MM.1S (cell line): ENCODE data around the gene AKTIP.
A peak's percentile ranks its signal among the peaks of the same experiment; 100 is the strongest.
"Not testable (repeated sequence)": the region's sequence is repeated elsewhere in the genome, so short reads cannot be mapped to it uniquely, and the experiment has no call there.

Source experiments
- DNase-seq: peaks from one replicate; pipeline ENCODE4 v3.0.0-alpha.2; 2015
- H2AFZ ChIP-seq: fragments of 300-600 bp; sonication (generic); 2 replicates; pipeline ENCODE4 v1.6.0; 2016; ENCODE audit warnings: antibody characterized with exemption, low read length
- H3F3A ChIP-seq: fragments of 300-600 bp; sonication (generic); 2 replicates; pipeline ENCODE4 v1.6.1; 2016; ENCODE audit warnings: mild to moderate bottlenecking, antibody characterized with exemption, low read length, moderate library complexity, mixed read lengths; ENCODE audit not compliant: insufficient read depth
- H3K27ac ChIP-seq: fragments of 300-600 bp; sonication (generic); 2 replicates; pipeline ENCODE4 v1.5.1; 2016; ENCODE audit warnings: mild to moderate bottlenecking, low read length
- H3K27me3 ChIP-seq: fragments of 300-600 bp; sonication (generic); replicated peaks from 2 replicates; pipeline ENCODE4 v1.6.0; 2016; ENCODE audit warnings: low read length; ENCODE audit not compliant: insufficient read depth
- H3K36me3 ChIP-seq: fragments of 300-600 bp; sonication (generic); replicated peaks from 2 replicates; pipeline ENCODE4 v1.6.1; 2016; ENCODE audit warnings: mild to moderate bottlenecking, low read length, mixed read lengths; ENCODE audit not compliant: insufficient read depth
- H3K4me1 ChIP-seq: fragments of 300-600 bp; sonication (generic); 2 replicates; pipeline ENCODE4 v1.6.1; 2016; ENCODE audit warnings: low read length, mixed read lengths
- H3K4me2 ChIP-seq: fragments of 300-600 bp; sonication (generic); 2 replicates; pipeline ENCODE4 v1.6.0; 2016; ENCODE audit warnings: low read depth, low read length
- H3K4me3 ChIP-seq: fragments of 300-600 bp; sonication (generic); 2 replicates; pipeline ENCODE4 v1.5.1; 2016; ENCODE audit warnings: low read length, mixed read lengths
- H3K79me2 ChIP-seq: fragments of 300-600 bp; sonication (generic); 2 replicates; pipeline ENCODE4 v1.6.1; 2016; ENCODE audit warnings: mixed run types, low read length, mixed read lengths
- H3K9ac ChIP-seq: fragments of 300-600 bp; sonication (generic); 2 replicates; pipeline ENCODE4 v1.6.1; 2016; ENCODE audit warnings: low read length, mixed read lengths
- H3K9me2 ChIP-seq: fragments of 300-600 bp; sonication (generic); replicated peaks from 2 replicates; pipeline ENCODE4 v1.6.1; 2016; ENCODE audit warnings: mild to moderate bottlenecking, low read length, mixed read lengths; ENCODE audit not compliant: insufficient read depth
- H3K9me3 ChIP-seq: fragments of 300-600 bp; sonication (generic); replicated peaks from 2 replicates; pipeline ENCODE4 v1.6.1; 2016; ENCODE audit warnings: mild to moderate bottlenecking, low read length, mixed read lengths; ENCODE audit not compliant: insufficient read depth
- H4K20me1 ChIP-seq: fragments of 300-600 bp; sonication (generic); 2 replicates; pipeline ENCODE4 v1.6.1; 2016; ENCODE audit warnings: mild to moderate bottlenecking, low read length, moderate library complexity, mixed read lengths; ENCODE audit not compliant: insufficient read depth
- CTCF ChIP-seq: fragments of 300-600 bp; sonication (generic); IDR thresholded peaks from 2 replicates; pipeline ENCODE4 v1.5.1; 2016; ENCODE audit warnings: antibody characterized with exemption, low read length, mixed read lengths
- EZH2 ChIP-seq: fragments of 300-600 bp; sonication (generic); optimal IDR thresholded peaks from 2 replicates; pipeline ENCODE3; 2017; ENCODE audit warnings: low read depth, mild to moderate bottlenecking, antibody characterized with exemption, low read length, mixed read lengths
- EZH2phosphoT487 ChIP-seq: fragments of 300-600 bp; sonication (generic); IDR thresholded peaks from 2 replicates; pipeline ENCODE4 v1.6.1; 2018; ENCODE audit warnings: antibody characterized with exemption, low read length

The AKTIP gene

GRCh38 chr16:53518550-53519416 lies 15.8 kb upstream of the AKTIP start:
- no peak for TF ChIP-seq EZH2
- TF ChIP-seq EZH2phosphoT487: no peak
- TF ChIP-seq CTCF: no peak
- peak; percentile 96 for DNase-seq

GRCh38 chr16:53517851-53518250 lies 14.8 kb upstream of the AKTIP start:
- peak overlapping the region; percentile 76 for H3K4me2 ChIP-seq
- H3K4me1 ChIP-seq: peaks cover 30% of the 10 kb centered on the region
- H3K4me3 ChIP-seq: no peak overlapping the region

More at GRCh38 chr16:53518550-53519416, 15.8 kb upstream of the AKTIP start:
- Histone ChIP-seq H3K9me2 (no peaks in the 10 kb centered on the region), H3K79me2 (no peaks in the 10 kb centered on the region), H2AFZ (peak overlapping the region; percentile 48), H3K9me3 (no peaks in the 10 kb centered on the region), H3K4me3 (peak overlapping the region; percentile 51; the same call in 1 of the 2 replicates), H3K27ac (peak overlapping the region; percentile 96), H3K4me2 (peak overlapping the region; percentile 76), H3K36me3 (no peaks in the 10 kb centered on the region), H3K9ac (peak overlapping the region; percentile 59), H3K27me3 (no peaks in the 10 kb centered on the region), H3F3A (peaks cover 12% of the 10 kb centered on the region), H4K20me1 (no peaks in the 10 kb centered on the region), H3K4me1 (peaks cover 30% of the 10 kb centered on the region)

GRCh38 chr16:53515811-53516210 lies 12.8 kb upstream of the AKTIP start:
- H3K9me3 ChIP-seq: no peaks in the 10 kb centered on the region
- H3K4me3 ChIP-seq: no peak overlapping the region
- no peak for TF ChIP-seq EZH2
- H3K79me2 ChIP-seq: no peaks in the 10 kb centered on the region
- H3K4me2 ChIP-seq: no peak overlapping the region
- peaks cover 12% of the 10 kb centered on the region for H3F3A ChIP-seq
- no peaks in the 10 kb centered on the region for H3K36me3 ChIP-seq
- H4K20me1 ChIP-seq: no peaks in the 10 kb centered on the region
- no peaks in the 10 kb centered on the region for H3K9me2 ChIP-seq
- H3K4me1 ChIP-seq: peaks cover 36% of the 10 kb centered on the region
- H3K27ac ChIP-seq: no peak overlapping the region
- no peak for DNase-seq
- no peaks in the 10 kb centered on the region for H3K27me3 ChIP-seq
- H2AFZ ChIP-seq: no peak overlapping the region
- no peak overlapping the region for H3K9ac ChIP-seq

More at GRCh38 chr16:53517851-53518250, 14.8 kb upstream of the AKTIP start:
- H3K9ac ChIP-seq: no peak overlapping the region
- no peaks in the 10 kb centered on the region for H3K27me3 ChIP-seq
- DNase-seq: no peak
- peaks cover 12% of the 10 kb centered on the region for H3F3A ChIP-seq
- peak overlapping the region; percentile 96 for H3K27ac ChIP-seq
- H3K36me3 ChIP-seq: no peaks in the 10 kb centered on the region
- no peak overlapping the region for H2AFZ ChIP-seq
- H4K20me1 ChIP-seq: no peaks in the 10 kb centered on the region
- no peaks in the 10 kb centered on the region for H3K9me2 ChIP-seq
- H3K79me2 ChIP-seq: no peaks in the 10 kb centered on the region
- no peaks in the 10 kb centered on the region for H3K9me3 ChIP-seq
- TF ChIP-seq EZH2 (no peak), EZH2phosphoT487 (no peak), CTCF (no peak)

GRCh38 chr16:53515259-53515658 lies 12.2 kb upstream of the AKTIP start:
- peaks cover 12% of the 10 kb centered on the region for H3F3A ChIP-seq
- H3K9ac ChIP-seq: no peak overlapping the region
- H3K9me3 ChIP-seq: no peaks in the 10 kb centered on the region
- no peaks in the 10 kb centered on the region for H3K27me3 ChIP-seq
- H3K4me2 ChIP-seq: no peak overlapping the region
- no peaks in the 10 kb centered on the region for H3K9me2 ChIP-seq
- TF ChIP-seq EZH2 (no peak), CTCF (no peak), EZH2phosphoT487 (no peak)
- H3K4me1 ChIP-seq: peaks cover 36% of the 10 kb centered on the region
- no peaks in the 10 kb centered on the region for H3K36me3 ChIP-seq
- no peak overlapping the region for H3K4me3 ChIP-seq
- H3K27ac ChIP-seq: no peak overlapping the region
- H2AFZ ChIP-seq: no peak overlapping the region
- no peak for DNase-seq
- H3K79me2 ChIP-seq: no peaks in the 10 kb centered on the region
- H4K20me1 ChIP-seq: no peaks in the 10 kb centered on the region

GRCh38 chr16:53512795-53513194 lies 9.8 kb upstream of the AKTIP start:
- H3K9me3 ChIP-seq, H3K4me3 ChIP-seq, H3K27ac ChIP-seq, H2AFZ ChIP-seq, H3K27me3 ChIP-seq, DNase-seq, H3K36me3 ChIP-seq, H4K20me1 ChIP-seq, H3K79me2 ChIP-seq, H3F3A ChIP-seq, H3K4me2 ChIP-seq, H3K9me2 ChIP-seq, H3K9ac ChIP-seq: not testable (repeated sequence)
- peaks cover 17% of the 10 kb centered on the region for H3K4me1 ChIP-seq
